ENCODE results near the gene ARID5B. TPM values are rescaled to one million over a fixed set of nuclear protein-coding genes. Genes with fewer than 3 reads are reported as not detected.

Gene ARID5B
- total RNA-seq, 1 experiment from 2014 or later, result 0.04 TPM

- H3K79me2 ChIP-seq (ENCODE audit: insufficient read depth, low read length), result no peaks in the 10 kb centered on the region
- H2BK5ac ChIP-seq (ENCODE audit: insufficient read length, low read length), result no peak overlapping the region
- no peaks in the 10 kb centered on the region for H3K4me1 ChIP-seq (ENCODE audit: insufficient read depth, low read length)
- H3K18ac ChIP-seq (ENCODE audit: insufficient read length, low read depth, low read length), result no peak overlapping the region
- no peak overlapping the region for H3K23ac ChIP-seq (ENCODE audit: insufficient read length, low read depth, low read length)
- no peak overlapping the region for H3K4me2 ChIP-seq (ENCODE audit: insufficient read depth, insufficient read length, low read length)
- no peak for DNase-seq
- Mint-ChIP-seq H3K36me3 (ENCODE audit: insufficient read depth in 1 of 3, low read depth in 3 of 3) (no peaks in the 10 kb centered on the region; a peak in 1 of 7 replicates), H3K4me3 (no peak overlapping the region), H3K4me1 (peaks cover 4% of the 10 kb centered on the region in 2 experiments), H3K27me3 (ENCODE audit: low read depth) (peaks cover 9% of the 10 kb centered on the region), H3K27ac (no peak overlapping the region), H3K9me3 (no peaks in the 10 kb centered on the region)
- H4K91ac ChIP-seq (ENCODE audit: insufficient read length, low read depth, low read length), result no peak overlapping the region
- no peak overlapping the region for H3K14ac ChIP-seq (ENCODE audit: insufficient read depth, low read length)
- no CpG with 5 or more reads among the region's 5 CpGs for WGBS (ENCODE audit: extremely low coverage, insufficient read length, low lambda C conversion rate)
- H4K5ac ChIP-seq (ENCODE audit: insufficient read length, low read depth, low read length), result no peak overlapping the region
- H2AFZ ChIP-seq (ENCODE audit: low read length), result no peak overlapping the region
- no peak overlapping the region for H3K4ac ChIP-seq (ENCODE audit: low read depth, low read length)
- no peak overlapping the region for H2AK5ac ChIP-seq (ENCODE audit: insufficient read length, low read length)
- no peaks in the 10 kb centered on the region for H3K27me3 ChIP-seq (ENCODE audit: insufficient read depth, low read length)
- no peaks in the 10 kb centered on the region for H3K79me1 ChIP-seq (ENCODE audit: insufficient read depth, low read depth, low read length, poor library complexity, severe bottlenecking)
- no peak overlapping the region for H2BK15ac ChIP-seq (ENCODE audit: low read depth, low read length)
- no peak overlapping the region for H3T11ph ChIP-seq (ENCODE audit: low read length)
- H3K27ac ChIP-seq (ENCODE audit: insufficient read length, low read depth, low read length), result no peak overlapping the region
- no peak overlapping the region for H3K56ac ChIP-seq (ENCODE audit: insufficient read length, low read depth, low read length)
- TF ChIP-seq CTCF (conservative IDR thresholded peaks at IDR 0.05), result no peak
- H3K9me3 ChIP-seq (ENCODE audit: control insufficient read depth, low read depth, low read length), result no peaks in the 10 kb centered on the region
- peaks cover under 1% of the 10 kb centered on the region for H3K23me2 ChIP-seq (ENCODE audit: insufficient read length, low read depth, low read length, poor library complexity, severe bottlenecking)
- no peak overlapping the region for H4K8ac ChIP-seq (replicated peaks; ENCODE audit: insufficient read length, low read depth, low read length)
- no peak overlapping the region for H2BK120ac ChIP-seq (ENCODE audit: low read depth, low read length, poor library complexity, severe bottlenecking)
- no peak overlapping the region for H2BK12ac ChIP-seq (ENCODE audit: insufficient read length, low read depth, low read length)
- H2BK20ac ChIP-seq (ENCODE audit: low read depth, low read length, poor library complexity, severe bottlenecking), result no peak overlapping the region
- H4K20me1 ChIP-seq (ENCODE audit: control insufficient read depth, insufficient read depth, insufficient read length), result no peaks in the 10 kb centered on the region
- no peak overlapping the region for H3K9ac ChIP-seq (ENCODE audit: extremely low read depth, insufficient read length, low read length)
Observed at GRCh38 chr10:61891906-61892585, 9.5 kb upstream of the ARID5B start.
